Measurements from ENCODE around the gene PXYLP1.
A peak's percentile ranks its signal among the peaks of the same experiment; 100 is the strongest.

The PXYLP1 gene

GRCh38 chr3:141272906-141273662, 41.5 kb downstream of the PXYLP1 start:
- no peak for DNase-seq (ENCODE audit: low spot score)

GRCh38 chr3:141273700-141274410, 42.2 kb downstream of the PXYLP1 start:
- no peak for DNase-seq (ENCODE audit: low spot score)

- DNase-seq (ENCODE audit: low spot score): no peak
Measured at GRCh38 chr3:141274411-141275031, 42.9 kb downstream of the PXYLP1 start.

- DNase-seq (ENCODE audit: low spot score): no peak
Measured at GRCh38 chr3:141275032-141275422, 43.4 kb downstream of the PXYLP1 start.

- DNase-seq (ENCODE audit: low spot score): no peak
Measured at GRCh38 chr3:141275511-141275910, 43.9 kb downstream of the PXYLP1 start.

- DNase-seq (ENCODE audit: low spot score): no peak
Measured at GRCh38 chr3:141275973-141276372, 44.3 kb downstream of the PXYLP1 start.

- DNase-seq (ENCODE audit: low spot score): no peak
Measured at GRCh38 chr3:141276398-141276797, 44.8 kb downstream of the PXYLP1 start.

- no peak for DNase-seq (ENCODE audit: low spot score)
Measured at GRCh38 chr3:141277451-141277850, 45.8 kb downstream of the PXYLP1 start.

- DNase-seq (ENCODE audit: low spot score): no peak
Measured at GRCh38 chr3:141278196-141279076, 46.8 kb downstream of the PXYLP1 start.

- DNase-seq (ENCODE audit: low spot score): peak; percentile 59
Measured at GRCh38 chr3:141279077-141279967, 47.7 kb downstream of the PXYLP1 start.

GRCh38 chr3:141280086-141280485, 48.5 kb downstream of the PXYLP1 start:
- DNase-seq (ENCODE audit: low spot score): no peak

GRCh38 chr3:141280690-141281089, 49.1 kb downstream of the PXYLP1 start:
- DNase-seq (ENCODE audit: low spot score): peak; percentile 28

- no peak for DNase-seq (ENCODE audit: low spot score)
Measured at GRCh38 chr3:141285570-141285969, 53.9 kb downstream of the PXYLP1 start.

GRCh38 chr3:141286856-141287255, 55.2 kb downstream of the PXYLP1 start:
- DNase-seq (ENCODE audit: low spot score): no peak

GRCh38 chr3:141287326-141287725, 55.7 kb downstream of the PXYLP1 start:
- DNase-seq (ENCODE audit: low spot score): no peak

- DNase-seq (ENCODE audit: low spot score): no peak
Measured at GRCh38 chr3:141288336-141288990, 56.8 kb downstream of the PXYLP1 start.

- DNase-seq (ENCODE audit: low spot score): no peak
Measured at GRCh38 chr3:141289228-141289772, 57.7 kb downstream of the PXYLP1 start.

- DNase-seq (ENCODE audit: low spot score): no peak
Measured at GRCh38 chr3:141291559-141292355, 60.1 kb downstream of the PXYLP1 start.

GRCh38 chr3:141292356-141293058, 60.9 kb downstream of the PXYLP1 start:
- no peak for DNase-seq (ENCODE audit: low spot score)
